HG03175 (cell line): ENCODE measurements around the gene RAVER2.

Experiments
- ATAC-seq: cut with Tn5 transposase; IDR thresholded peaks from one replicate; pipeline ENCODE4 v1.9.1; 2021; ENCODE audit warnings: mild to moderate bottlenecking, moderate library complexity; ENCODE audit not compliant: unreplicated experiment

The RAVER2 gene

DNA sequence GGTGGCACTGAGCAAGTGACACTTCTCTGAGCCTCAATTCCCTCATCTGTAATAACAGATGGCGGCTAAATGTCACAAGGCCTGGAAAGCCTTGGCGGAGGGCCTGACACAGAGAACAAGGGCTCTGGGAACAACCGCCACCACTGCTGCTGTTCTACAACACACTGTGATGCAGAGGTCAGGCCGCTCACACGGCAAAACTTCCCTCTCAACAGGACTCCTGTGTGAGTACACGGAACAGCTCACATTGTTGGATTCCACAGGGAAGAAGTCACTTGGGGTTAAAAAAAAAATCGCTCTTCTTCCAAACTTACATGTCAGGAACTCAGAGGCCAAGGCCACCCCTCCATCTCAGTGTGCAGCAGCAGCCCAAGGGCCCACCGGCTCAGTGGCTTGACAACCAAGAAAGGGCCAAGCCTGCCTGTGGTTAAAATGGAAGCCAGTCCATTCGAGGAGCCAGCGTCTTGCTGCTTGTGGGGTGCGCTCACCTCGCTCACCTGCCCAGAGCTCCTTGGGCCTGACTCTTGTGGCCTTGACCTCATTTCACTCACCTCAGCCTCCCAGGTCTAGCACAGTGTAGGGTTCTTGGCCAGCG is 101.1 kb downstream of the RAVER2 start:
- no peak for ATAC-seq

DNA sequence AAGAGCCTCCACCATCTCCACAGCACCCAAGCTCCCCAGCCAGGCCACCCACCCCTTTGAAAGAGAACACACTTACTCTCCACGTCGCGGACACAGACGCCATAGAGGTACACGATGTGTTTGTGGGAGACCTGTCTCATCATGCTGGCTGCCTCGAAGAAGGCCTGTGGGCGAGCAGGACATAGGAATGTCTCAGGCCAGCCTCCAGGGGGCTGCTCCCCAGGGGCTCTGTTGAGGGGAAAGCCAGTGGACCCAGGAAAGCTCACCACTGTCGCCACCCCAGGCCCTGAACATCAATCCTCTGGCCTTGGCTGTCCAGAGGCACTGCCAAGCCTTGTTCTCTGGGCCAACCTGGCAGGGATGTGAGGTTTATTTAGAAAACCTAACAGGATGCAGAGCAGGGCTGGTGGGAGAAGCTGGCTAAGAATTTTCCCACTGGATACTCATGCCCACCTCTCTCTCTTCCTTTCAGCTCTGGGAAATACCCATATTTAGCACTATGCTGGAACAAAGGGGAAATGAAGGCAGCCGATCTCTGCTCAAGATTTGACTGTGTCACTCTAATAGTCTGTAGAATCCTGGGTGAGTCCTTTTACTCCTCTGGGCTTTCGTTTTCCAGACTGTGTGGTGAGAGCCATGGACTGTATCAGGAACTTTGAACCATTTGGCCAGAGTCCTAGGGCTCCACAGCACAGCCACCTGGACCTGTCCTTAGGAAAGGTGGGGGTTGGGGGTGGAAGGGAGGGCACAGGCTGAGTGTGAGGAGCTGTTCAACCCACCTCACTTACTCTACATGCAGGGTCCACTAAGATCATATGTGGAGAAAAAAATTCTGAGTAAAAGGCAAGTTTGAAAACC is 101.9 kb downstream of the RAVER2 start:
- no peak for ATAC-seq

DNA sequence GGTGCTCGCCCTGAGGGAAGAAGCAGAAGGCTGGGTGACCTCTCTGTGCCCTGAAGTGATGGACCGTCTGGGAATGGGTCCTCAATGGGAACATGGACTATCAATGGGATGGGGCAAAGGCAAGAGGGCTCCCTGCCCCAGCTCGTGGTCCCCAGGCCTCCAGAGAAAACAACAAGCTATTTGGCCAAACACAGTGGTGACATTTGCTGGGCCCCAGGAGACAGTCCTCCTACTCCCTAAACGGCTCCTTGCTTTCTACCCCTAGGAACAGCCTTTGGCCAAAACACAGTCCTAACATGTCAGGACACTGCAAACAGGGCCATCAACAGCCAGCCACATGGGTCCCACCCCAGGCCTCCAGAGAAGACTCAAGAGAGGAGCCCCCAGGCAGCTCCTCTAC is 102.8 kb downstream of the RAVER2 start:
- ATAC-seq = no peak

DNA sequence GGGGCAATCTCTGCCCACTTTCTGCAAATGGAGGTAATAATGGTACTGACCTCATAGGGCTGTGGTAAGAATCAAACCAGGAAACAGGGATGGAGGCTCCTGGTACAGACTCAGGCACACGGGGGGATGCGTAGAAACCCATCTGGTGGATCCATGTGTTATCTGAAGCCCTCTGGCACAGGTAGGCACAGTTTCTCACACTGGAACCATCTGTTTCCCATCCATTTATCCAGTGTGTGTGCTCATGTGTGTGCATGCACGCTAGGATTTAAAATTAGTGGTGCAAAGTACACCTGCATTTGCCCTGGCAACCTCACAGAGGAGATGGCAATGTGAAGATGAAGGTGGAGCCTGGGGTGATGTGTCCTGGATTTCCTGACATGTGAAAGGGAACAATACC is 103.3 kb downstream of the RAVER2 start:
- ATAC-seq = no peak

DNA sequence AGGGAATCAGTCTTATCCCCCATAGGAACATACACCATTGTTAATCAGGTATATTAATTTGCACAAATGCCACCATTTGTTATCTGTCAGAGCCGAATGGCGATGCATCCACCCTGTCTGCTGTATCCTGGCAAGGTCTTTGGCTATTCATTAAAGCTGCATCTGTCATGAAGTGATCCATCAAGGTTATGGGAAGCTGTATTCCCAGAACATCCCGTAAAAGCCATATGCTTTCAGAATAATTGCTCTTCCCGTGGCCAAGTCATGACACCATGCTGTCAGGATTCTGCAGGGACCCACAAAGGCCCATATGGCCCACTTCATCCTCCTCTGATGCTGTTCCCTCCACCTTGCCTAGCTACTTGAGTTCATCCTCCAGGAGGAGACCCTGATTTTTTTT is 103.9 kb downstream of the RAVER2 start:
- ATAC-seq = no peak

DNA sequence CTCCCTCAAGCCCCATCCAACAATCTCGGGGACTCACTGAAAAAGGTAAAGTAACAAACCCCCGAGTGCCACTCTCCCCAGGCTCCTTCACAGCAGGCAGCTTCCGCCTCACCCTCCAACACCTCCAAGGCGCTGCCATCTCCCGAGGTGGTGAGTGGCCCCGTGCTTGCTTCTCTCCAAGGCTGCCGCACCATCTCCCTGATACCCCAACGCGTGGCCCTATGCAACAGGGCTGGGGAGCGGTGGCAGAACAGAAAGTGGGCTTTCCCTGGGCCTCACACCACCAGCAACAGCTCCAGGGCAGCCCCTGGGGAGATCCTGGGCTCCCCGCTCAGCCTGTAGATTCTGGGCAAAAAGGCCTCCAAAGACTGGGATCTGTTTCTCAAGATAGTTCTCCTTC is 105.1 kb downstream of the RAVER2 start:
- ATAC-seq = no peak

DNA sequence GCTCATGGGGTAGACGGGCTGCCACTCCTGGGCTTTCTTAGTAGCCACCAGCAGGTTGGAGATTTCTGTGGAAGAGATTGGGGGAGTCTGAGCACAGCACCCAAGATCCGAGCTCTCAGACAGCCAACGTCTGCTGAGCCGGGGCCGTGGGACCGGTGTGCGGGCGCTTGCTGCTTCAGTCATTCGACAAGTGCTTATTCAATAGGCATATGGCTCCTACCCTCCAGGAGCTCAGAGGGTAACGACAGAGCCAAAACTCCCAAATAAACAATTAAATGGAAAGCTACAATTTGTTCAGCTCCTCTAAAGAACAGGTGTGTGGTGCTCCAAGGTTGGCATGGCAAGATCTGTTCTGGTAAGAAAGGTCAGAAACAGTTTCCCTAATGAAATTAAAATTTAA is 106.0 kb downstream of the RAVER2 start:
- no peak for ATAC-seq

DNA sequence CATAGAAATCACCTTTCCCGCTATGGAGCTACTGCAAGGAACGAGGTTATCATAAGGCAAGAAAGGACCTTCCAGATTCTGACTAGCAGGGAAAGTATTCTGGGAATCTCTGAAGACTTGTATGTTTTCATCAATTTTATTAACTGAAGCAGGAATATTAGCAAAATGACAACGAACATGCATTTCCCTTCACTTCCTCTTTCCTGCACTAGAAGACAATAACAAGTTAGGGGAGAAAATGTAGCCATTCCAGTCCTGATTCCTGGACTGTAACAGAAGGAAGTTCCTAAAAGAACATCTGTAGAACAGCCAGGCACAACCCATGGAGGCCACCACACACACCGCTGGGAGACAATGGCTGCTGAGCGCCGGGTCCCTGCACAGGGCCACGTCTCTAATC is 106.8 kb downstream of the RAVER2 start:
- no peak for ATAC-seq

DNA sequence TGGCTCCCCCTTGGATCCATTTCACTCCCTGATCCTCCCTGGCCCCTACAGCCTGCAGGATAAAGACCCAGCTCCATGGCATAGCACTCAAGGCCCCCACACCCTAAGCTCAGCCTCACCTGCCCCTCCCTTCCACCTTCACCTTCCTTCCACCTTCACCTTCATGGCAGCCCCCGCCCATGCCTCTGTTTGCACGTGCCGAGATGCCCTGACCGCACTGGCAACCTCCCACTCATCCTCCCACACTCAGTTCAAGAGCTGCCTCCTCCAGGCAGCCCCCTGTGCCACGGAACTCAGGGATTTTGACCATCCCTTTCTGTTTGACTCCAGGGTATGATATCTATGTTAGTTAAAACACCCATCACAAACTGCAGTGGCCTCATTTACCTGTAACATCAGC is 109.8 kb downstream of the RAVER2 start:
- no peak for ATAC-seq

DNA sequence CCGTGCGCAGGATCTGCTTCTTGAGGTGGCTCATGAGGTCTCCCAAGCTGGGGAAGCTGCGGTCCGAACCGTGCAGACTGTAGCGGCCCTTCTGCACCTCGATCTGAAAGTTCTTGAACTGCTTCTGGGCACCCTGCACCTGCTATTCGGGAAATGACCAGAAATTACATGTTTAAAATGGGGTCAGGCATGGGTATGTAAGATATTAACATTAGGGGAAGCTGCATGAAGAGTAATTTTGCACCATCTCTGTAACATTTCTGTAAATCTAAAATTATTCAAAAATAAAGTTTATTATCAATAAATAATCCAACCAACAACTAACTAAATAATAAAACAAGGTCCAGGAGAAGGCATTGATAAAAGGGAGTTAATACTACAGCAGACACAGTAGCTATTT is 110.7 kb downstream of the RAVER2 start:
- ATAC-seq = no peak

DNA sequence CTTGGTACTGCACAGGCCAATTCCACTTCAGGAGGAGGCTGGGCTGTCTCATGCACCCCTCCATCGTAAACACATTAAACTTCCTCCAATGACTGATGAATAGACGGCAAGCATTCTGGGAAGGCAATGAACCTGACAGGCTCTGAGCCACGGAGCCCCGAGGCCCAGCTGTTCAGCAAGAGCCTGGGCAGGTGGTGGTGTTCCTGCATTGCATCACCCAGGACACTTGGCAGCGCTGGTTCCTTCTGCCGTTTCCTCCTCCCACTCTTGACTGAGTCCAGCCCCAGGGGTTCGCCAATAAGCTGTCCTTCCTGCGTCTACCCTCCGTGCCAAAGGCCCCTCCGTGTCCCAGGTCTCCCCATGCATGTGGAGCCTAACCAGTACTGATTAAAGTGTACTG is 111.7 kb downstream of the RAVER2 start:
- no peak for ATAC-seq

DNA sequence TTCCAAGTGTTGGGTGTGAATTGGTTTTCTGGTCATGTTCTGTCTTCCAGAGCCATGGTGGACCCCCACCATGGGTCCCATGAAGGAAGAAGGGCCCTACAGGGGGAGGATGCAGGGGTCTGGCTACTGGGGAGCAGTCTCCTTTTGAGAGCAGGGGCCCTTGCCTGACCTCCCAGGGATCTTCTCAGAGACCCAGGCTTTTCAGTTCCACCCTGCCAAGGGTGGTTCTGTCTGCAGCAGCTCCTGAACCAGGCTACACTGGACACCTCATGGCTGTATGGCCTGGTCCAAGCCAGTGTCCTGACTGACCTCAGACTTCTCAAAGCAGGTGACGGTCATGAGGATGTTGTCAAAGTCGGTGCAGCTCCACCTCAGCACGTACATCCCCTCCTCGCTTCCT is 112.5 kb downstream of the RAVER2 start:
- no peak for ATAC-seq

DNA sequence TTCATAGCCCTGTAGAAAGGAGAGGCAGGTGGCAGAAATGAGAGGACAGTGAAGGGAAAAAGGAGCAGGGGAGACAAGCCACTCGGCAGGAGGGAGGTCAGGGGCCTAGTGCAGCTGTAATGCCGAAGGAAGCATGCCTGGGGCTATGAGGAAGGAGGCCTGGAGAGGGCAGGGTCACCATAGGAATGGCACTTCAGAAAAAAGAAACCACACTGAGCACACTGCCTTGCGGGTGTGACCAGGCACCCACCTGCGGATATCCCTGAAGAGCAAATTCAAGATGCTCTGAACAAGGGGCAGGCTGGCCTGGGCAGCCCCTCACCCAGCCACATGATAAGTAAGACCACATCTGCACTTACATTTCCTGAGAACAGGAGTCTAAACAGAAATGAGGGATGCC is 116.7 kb downstream of the RAVER2 start:
- no peak for ATAC-seq

DNA sequence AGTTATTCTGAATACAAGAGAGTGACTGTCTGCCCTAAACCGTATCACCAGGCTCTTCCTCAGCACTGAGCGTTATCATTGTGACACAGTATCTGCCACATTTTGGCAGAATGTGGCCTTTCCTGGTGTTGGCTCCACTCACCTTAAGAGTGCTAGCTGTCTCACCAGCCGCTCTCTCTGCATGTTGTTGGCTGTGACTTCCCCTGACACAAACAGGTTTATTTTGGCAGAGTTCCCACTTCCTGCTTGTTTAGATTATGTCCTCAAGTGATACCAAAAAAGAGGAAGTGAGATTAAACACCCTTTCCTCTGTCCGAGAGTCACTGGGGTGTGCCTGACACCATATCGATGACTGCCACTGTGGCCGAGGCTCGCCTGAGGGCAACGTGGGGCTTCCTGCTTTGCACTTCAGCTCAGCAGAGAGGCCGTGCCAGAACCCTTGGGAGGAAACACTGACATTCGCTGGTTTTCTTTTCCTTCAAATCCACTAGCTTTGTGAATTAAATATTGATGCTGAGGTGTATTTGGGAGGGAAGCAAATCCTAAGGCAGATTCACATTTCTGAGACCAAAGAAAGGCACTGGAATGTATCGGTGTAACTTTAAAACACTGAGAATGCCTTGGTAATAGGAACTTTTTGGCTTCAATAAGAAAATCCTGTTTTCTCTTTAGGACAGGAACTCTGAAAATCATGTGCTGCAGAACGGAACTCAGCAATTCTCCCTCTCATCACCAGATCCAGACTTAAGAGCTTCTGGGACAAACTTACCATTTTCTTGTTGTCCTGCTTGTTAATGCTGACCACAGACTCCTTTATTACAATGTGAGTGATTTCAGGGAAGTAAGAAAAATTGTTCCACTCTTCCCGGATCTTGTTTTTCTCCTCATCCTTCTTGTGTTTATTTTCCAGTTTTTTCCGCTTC is 119.4 kb downstream of the RAVER2 start:
- ATAC-seq = peak; percentile 100

DNA sequence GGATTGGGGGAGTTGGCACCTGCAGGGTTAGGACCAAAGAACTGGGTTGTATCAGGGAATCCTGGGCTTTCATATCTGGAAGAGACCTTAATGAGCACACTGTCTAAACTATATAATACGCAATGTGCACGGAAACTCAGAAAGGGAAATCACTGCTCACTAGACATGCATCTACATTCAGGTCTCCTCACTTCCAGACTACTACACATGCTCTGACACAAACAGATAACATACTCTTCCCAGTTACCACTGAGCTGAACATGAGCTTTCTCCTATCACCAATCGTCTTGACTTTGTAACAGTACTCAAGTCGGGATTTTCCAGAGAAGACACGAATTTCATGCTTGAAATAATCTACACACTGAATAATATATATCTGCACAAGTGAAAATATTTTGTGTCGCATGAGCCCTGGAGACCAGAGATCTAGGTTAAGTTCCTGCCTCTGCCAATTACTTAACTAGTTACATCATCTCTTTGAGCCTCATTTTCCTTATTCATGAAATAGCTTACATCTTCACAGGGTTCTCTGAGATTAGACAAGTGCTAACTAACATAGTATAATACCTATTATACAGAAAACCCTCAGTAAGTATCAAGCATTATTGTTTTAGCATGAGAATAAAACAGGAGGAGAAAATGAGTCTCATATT is 120.4 kb downstream of the RAVER2 start:
- ATAC-seq = no peak

DNA sequence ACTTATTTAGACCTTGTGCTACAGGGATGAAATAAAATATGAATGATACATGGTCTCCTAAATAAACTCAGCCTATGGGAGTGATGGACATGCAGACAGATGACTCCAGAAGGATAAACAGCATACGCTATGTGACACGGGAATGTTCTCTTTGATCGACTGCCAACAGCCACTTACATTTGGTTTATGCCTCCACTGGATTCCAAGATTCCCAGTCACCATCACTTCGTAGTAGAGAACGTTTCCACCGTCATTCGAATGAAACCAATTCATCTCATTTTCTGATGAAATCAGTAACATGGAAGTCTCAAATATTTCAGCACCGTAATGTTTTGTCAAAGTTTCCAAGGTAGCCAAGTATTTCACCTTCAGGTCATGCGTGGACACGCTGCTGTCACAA is 121.8 kb downstream of the RAVER2 start:
- ATAC-seq = no peak

DNA sequence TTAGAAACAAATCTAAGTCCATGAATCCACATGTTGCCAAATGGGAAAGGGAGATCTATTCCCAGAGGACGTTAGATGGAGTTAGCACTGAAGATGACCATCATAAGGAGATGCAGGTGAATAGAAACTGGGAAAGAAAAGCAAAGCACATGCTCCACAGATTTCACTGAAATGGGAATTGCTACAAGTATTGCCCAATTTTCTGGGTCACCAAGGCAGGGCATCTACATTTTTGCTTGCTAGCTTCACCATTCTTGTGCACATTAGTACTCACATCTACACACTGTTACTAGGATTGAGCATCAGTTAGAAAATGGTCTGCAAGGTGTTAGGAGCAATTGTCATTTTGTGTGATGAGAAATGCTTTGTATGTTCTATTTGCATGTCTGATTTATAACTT is 122.4 kb downstream of the RAVER2 start:
- ATAC-seq = no peak

DNA sequence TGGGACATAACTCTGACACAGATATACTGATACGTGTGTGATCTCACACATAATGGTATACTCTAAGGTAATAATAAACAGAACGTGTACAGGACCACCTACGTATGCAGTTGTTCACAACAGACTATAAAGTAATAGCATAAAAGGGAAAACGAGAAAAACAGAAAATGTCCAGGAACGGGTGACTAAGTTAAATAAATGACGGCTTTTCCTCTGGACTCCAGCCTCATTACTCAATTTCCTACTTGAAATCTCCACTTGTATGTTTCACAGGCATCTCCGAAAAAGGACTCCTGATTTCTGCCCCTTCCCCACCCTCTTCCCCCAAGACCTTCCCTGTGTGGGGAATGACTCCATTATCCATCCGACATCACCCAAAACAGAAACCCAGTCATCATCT is 126.4 kb downstream of the RAVER2 start:
- ATAC-seq = no peak

DNA sequence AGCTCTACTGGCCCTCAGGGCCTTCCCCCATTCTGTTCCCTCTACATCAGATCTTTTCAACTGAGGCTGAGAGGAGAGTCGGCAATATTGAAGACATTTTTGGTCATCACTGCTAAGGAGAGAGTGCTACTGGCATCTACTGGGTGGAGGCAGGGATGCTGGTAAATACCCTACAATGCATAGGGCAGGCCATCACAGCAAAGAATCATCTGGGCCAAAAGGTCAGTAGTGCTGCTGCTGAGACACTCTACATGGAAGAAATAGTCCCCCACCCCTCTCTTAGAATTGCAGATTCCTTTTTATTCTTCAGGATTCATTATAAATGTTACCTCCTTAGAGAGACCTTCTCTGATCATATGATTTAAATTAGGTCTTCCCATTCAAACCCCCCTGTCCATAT is 127.2 kb downstream of the RAVER2 start:
- no peak for ATAC-seq

DNA sequence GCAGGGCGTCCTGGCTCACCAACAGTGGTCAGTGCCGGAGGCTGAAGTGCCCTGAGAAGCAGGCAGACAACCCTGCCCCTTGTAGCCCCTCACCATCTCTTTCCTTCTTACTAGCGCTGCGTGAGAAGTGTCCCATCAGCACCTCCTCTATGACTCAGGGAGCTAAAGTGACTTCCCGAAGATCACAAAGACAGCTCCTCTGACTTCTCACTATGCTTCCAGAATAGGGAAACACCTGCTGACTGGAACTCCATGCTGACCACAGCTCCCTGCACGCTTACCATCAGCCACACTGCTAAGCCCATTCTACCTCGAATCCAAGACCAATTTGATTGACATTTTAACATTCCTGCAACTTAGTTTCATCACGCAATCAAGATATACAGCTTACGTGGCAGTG is 128.7 kb downstream of the RAVER2 start:
- ATAC-seq = no peak

DNA sequence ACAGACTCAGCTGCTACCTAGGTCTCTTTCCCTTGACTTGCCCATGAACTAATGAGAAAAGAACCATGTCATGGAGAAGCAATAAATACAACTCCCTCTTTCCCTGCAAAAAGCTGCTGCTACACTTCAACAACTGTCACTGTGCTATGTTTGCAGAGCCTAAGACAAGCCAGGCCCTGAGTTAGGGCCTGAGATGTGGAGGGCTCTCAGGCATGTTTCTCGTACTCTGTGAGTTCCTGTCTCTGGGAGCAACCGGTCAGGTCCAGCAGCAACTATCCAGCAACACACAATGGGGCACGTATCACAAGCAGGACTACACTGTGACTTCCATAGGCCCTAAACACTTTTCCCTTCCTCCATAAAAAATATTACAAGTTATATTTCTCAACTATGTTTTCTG is 129.8 kb downstream of the RAVER2 start:
- ATAC-seq = no peak
